Forelimb muscle (tissue), 1 donor: Measurements from ENCODE around the gene ROBO1. TPM values are rescaled to one million over a fixed set of nuclear protein-coding genes. Genes with fewer than 3 reads are reported as not detected.
A peak's percentile ranks its signal among the peaks of the same experiment; 100 is the strongest.

Source experiments
- DNase-seq: peaks from one replicate; pipeline ENCODE4 v3.0.0-alpha.2; 2013; ENCODE audit warnings: low read depth
- polyA plus RNA-seq: library from polyadenylated mRNA; unstranded; fragments of 120-200 nt; gene quantifications from one replicate; pipeline ENCODE4 v1.2.1, GENCODE V29; 2013; ENCODE audit not compliant: insufficient read length

ROBO1 gene
- polyA plus RNA-seq, 1 donor: 35.9 TPM

- no peak for DNase-seq
These were observed 781.8 kb downstream of the ROBO1 start for GRCh38 chr3:78985981-78986380.

- no peak for DNase-seq
These were observed 788.8 kb downstream of the ROBO1 start for GRCh38 chr3:78979028-78979427.

GRCh38 chr3:78978037-78978436 is 789.8 kb downstream of the ROBO1 start:
- no peak for DNase-seq

- no peak for DNase-seq
These were observed 790.7 kb downstream of the ROBO1 start for GRCh38 chr3:78977073-78977472.

GRCh38 chr3:78976200-78976599 is 791.6 kb downstream of the ROBO1 start:
- DNase-seq: no peak

GRCh38 chr3:78974181-78974790 is 793.5 kb downstream of the ROBO1 start:
- DNase-seq: no peak

- DNase-seq: no peak
These were observed 795.0 kb downstream of the ROBO1 start for GRCh38 chr3:78972617-78973301.

- no peak for DNase-seq
These were observed 797.1 kb downstream of the ROBO1 start for GRCh38 chr3:78970656-78971055.

- DNase-seq: peak; percentile 60
These were observed 798.3 kb downstream of the ROBO1 start for GRCh38 chr3:78969483-78969882.

- no peak for DNase-seq
These were observed 800.7 kb downstream of the ROBO1 start for GRCh38 chr3:78967061-78967460.

- DNase-seq: no peak
These were observed 804.0 kb downstream of the ROBO1 start for GRCh38 chr3:78963771-78964170.

GRCh38 chr3:78957456-78957855 is 810.3 kb downstream of the ROBO1 start:
- no peak for DNase-seq

- DNase-seq: no peak
These were observed 816.4 kb downstream of the ROBO1 start for GRCh38 chr3:78951342-78951945.

GRCh38 chr3:78941587-78941986 is 826.2 kb downstream of the ROBO1 start:
- no peak for DNase-seq

GRCh38 chr3:78940626-78941025 is 827.2 kb downstream of the ROBO1 start:
- no peak for DNase-seq

- DNase-seq: no peak
These were observed 827.7 kb downstream of the ROBO1 start for GRCh38 chr3:78940128-78940527.

- no peak for DNase-seq
These were observed 830.3 kb downstream of the ROBO1 start for GRCh38 chr3:78937475-78937874.

GRCh38 chr3:78927759-78928158 is 840.0 kb downstream of the ROBO1 start:
- no peak for DNase-seq

GRCh38 chr3:78926523-78926922 is 841.3 kb downstream of the ROBO1 start:
- no peak for DNase-seq

GRCh38 chr3:78924711-78925110 is 843.1 kb downstream of the ROBO1 start:
- no peak for DNase-seq

- no peak for DNase-seq
These were observed 848.6 kb downstream of the ROBO1 start for GRCh38 chr3:78919021-78919755.

GRCh38 chr3:78918361-78919020 is 849.3 kb downstream of the ROBO1 start:
- no peak for DNase-seq
